IPS DF 19.7 (cell line): Measurements from ENCODE around the gene CPSF3.

Experiments used
- DNase-seq: peaks from one replicate; pipeline ENCODE4 v3.0.0-alpha.2; 2013; ENCODE audit warnings: low read depth, low spot score

CPSF3 gene

DNA sequence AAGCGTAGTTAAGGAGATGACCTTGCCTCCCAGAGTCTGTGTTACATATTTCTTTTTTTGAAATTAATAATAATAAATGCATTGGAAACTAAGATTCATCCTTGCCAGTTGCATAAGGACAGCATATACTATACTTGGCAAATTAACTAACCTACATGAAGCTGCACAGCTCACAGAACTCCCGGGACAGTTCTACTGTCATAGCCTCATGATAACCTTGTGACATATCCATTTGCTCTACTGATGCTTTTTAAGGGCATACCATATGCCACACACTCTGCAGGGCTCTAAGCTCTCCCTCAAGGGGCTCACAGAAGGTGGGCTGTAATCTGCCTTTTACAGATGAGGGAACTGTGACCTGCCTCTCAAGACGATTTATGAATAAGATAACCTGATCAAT is 3.9 kb upstream of the CPSF3 start:
- no peak for DNase-seq

DNA sequence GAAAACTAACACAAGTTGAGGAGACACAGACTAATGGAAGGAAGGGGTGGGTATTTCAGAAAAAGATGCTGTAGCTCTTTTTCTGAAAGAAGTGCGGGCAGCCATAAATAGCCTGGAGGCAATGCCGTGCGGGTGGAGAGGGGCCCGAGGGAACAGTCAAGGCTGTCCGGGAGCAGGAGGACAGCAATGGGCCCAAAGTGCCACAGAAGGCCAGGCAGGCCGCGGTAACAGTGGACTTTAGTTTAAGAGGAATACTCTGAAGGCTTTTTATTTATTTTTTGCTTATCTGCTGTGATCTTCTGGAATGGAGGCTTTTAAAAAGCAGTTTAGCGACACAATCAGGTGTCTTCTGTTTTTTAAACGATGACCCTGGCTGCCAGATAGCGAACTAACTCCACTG is 3.0 kb upstream of the CPSF3 start:
- DNase-seq: no peak

GRCh38 chr2:9422321-9423099 is 944 bp upstream of the CPSF3 start:
- no peak for DNase-seq

DNA sequence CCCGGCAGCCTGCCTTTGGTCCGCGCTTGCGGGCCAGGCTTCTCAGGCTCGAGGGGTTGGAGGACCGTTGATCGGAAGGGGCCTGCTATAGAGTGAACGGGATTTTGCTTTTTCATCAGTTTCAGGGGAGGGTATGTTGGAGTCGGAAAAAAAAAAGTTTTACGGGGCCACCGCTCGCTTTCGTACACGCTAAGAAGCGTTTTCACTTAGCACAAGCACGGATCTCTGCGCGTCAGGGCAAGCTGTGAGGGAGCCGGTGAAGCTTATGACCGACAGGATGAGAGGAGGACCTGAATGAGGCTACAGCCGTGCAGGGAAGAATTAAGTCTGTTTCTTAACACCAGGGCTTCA is 443 bp downstream of the CPSF3 start:
- DNase-seq: no peak

GRCh38 chr2:9424447-9425164 is 1.2 kb downstream of the CPSF3 start:
- DNase-seq: no peak

DNA sequence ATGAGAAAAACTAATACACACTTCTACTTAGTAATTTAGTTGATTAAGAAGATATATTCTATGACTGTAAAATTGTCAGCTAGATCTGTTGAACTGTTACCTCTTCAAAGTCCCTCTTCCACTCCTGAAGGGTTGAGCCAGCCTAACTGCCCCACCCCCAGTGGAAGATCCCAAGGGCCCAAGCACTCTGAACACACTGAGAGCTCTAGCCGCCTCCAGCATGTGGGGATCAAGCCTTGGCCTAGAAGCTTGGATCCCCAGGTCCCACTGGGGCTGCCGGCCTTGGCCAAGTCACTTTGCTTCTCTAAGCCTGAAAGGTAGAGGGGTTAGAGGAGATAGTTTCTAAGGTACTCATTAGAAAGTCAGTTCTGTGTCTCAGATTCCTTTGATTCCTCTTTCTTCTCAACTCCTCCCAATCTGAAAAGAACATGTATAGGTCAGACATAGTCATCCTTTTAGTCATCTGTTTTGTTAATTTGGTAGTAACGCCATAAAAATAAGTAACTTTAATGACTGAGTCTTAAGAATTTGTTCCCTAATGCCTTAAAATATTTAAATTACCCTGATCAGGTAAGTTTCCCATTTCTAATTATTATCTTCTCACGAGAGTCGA is 5.6 kb downstream of the CPSF3 start:
- DNase-seq: no peak

DNA sequence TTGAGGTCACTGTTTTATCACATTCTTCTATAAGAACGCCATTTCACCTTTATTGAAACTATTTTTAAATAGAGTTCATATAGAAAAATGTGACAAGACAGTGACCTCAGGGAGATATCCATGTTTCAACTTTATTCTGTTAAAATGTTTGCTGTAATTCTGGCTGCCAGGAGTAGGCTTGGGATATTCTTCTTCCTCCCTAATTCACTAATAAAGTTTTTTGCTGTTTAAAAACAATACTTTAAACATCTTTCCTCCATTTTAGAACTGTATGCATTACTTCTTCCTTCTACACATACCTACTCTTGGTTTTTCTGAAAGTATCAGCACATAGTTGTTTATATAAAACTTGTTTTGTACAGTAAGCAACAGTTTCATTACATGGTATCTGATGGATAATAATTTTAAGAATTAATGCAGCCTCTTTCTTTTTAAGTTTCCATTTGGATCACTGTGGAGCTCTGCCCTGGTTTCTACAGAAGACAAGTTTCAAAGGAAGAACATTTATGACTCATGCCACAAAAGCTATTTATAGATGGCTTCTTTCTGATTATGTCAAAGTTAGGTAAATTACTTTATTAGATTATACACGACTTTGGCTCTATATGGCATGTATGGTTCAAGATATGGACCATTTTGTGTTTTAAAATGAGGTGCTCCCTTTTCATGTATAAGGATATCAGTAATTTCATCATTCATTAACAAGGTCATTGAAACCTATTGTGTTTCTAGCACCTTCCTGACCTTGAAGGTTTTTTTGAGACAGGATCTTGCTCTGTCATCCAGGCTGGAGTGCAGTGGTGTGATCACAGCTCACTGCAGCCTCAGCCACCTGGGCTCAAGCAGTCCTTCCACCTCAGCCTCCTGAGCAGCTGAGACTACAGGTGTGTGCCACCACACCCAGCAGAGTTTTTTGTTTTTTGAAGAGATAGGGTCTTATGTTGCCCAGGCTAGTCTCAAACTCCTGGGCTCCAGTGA is 7.2 kb downstream of the CPSF3 start:
- DNase-seq: no peak

GRCh38 chr2:9434489-9434888 is 11.0 kb downstream of the CPSF3 start:
- no peak for DNase-seq

GRCh38 chr2:9439536-9439935 is 16.1 kb downstream of the CPSF3 start:
- DNase-seq: no peak

- DNase-seq: no peak
Measured at GRCh38 chr2:9440058-9440727, 16.7 kb downstream of the CPSF3 start.

GRCh38 chr2:9441556-9441955 is 18.1 kb downstream of the CPSF3 start:
- DNase-seq: no peak

DNA sequence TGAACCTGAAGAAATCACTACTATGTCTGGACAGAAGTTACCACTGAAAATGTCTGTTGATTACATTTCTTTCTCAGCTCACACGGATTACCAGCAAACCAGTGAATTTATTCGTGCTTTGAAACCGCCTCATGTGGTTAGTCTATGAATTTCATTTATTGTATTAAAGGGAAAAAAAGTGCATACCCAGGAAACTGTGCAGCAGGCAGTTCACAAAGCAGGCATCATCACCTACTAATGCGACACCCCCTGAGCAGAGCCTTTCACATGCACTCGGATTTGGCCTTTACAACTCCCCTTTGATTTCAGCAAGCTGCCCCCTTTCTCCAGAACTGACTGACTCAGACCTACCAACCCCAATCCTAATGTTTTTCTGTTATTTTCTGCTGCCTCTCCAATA is 20.1 kb downstream of the CPSF3 start:
- no peak for DNase-seq

GRCh38 chr2:9445089-9445488 is 21.6 kb downstream of the CPSF3 start:
- no peak for DNase-seq

DNA sequence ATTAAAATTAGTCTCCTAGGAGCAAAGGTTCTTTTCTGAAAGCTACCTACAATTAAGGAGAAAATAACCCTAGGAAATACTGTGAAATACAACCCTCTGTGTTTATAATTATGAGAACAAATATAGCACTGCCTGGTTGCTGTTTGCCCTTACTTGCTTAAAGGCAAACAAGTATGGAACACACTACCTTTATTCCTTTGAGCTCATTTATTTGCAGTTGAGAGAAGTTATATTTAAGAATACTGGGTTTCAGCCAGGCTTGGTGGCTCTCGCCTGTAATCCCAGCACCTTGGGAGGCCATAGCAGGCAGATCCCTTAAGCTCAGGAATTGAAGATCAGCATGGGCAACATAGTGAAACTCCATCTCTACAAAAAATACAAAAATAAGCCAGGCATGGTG is 27.8 kb downstream of the CPSF3 start:
- DNase-seq: no peak

- no peak for DNase-seq
Measured at GRCh38 chr2:9460441-9461017, 37.1 kb downstream of the CPSF3 start.

- DNase-seq: no peak
Measured at GRCh38 chr2:9461079-9461478, 37.6 kb downstream of the CPSF3 start.

- no peak for DNase-seq
Measured at GRCh38 chr2:9462313-9462712, 38.9 kb downstream of the CPSF3 start.

DNA sequence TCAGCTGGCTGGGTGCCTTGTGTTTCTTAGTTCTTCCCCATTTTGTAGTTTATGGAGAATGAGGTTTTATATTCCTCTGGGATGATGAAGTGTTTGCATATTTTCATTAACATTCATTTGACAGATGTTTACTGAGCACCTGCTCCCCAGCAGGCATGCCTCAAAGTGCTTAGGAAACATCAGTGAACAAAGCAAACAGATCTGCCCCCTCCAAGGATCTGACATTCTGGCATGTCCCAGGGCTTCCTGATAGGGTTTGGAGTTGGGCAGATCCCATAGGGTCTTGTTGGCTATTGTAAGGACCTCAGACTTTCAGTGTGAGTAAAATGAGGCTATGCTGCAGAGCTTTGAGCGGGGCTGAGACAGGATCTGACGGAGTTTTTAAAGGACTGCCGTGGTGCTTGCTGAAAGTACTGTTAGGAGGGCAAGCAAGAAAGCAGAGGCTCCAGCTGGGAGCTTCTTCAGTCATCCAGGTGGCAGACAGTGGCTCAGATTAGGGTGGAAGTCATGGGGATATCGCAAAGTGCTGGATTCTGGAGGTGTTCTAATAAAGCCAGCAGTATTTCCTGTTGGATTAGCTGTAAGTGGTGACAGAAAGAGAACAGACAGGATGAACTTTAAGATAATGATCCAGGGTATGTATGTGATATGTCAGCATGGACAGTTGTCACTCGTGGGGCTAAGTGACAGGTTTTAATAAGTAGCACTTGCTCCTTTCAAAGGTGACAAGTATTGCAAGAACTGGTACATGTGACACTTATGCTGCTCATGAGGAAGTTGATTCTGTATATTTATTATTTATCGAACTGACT is 39.6 kb downstream of the CPSF3 start:
- DNase-seq: no peak

GRCh38 chr2:9463698-9464034 is 40.2 kb downstream of the CPSF3 start:
- no peak for DNase-seq

GRCh38 chr2:9465170-9465569 is 41.7 kb downstream of the CPSF3 start:
- DNase-seq: no peak
